Retina (tissue), 1 donor: ENCODE results near the gene NFS1.
"Not testable (repeated sequence)": the region's sequence is repeated elsewhere in the genome, so short reads cannot be mapped to it uniquely, and the experiment has no call there.

Experiments used
- DNase-seq: peaks from one replicate; pipeline ENCODE4 v3.0.0-alpha.2; 2016

Gene NFS1

DNA sequence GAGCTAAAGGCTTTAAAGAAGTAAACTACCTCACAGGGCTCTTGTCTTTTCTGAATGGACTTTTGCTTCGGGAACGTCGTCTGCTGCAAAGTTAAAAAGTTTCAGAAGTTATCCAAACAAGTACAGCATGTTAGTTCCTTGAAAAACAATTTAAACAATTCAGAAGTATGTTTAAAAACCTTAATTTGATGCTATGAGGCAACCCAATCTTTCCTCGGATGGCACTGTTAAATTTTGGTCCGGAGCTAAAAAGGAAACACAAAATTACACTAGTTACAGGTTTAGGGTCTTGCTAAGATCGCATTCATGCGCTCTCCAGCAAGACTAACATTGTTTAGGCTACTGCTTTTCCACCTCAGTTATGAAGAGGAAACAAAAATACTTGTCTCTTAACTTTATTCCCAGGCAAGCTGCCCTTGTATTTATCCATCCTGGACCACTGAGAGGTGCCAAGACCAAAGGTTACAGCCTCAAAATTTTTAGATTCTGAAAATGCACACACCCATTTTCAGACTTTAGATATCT is 30.2 kb upstream of the NFS1 start:
- no peak for DNase-seq

DNA sequence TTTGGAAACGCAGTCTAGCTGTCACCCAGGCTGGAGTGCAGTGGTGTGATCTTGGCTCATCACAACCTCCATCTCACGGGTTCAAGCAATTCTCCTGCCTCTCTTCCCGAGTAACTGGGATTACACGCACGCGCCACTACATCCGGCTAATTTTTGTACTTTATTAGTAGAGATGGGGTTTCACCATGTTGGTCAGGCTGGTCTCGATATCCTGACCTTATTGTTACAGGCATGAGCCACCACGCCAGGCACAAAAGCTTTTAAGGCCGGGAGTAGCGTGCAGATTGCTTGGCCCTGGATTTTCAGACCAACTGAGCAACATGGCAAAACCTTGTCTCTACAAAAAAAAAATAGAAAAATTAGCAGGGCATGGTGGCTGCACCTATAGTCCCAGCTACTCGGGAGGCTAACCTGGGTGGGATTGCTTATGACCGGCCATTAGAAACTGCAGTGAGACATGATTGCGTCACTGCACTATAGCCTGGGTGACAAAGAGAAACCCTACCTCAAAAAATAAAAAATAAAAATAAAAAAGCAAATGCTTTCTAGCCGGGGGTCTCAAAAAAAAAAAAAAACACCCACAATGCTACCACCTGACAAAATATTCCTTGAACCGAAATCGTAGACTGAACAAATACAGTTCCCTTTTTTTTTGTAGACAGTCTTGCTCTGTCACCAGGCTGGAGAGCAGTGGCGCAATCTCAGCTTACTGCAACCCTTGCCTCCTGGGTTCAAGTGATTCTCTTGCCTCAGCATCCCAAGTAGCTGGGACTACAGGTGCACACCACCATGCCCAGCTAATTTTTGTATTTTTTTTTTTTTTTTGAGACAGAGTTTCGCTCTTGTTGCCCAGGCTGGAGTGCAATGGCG is 27.9 kb upstream of the NFS1 start:
- DNase-seq, result no peak

DNA sequence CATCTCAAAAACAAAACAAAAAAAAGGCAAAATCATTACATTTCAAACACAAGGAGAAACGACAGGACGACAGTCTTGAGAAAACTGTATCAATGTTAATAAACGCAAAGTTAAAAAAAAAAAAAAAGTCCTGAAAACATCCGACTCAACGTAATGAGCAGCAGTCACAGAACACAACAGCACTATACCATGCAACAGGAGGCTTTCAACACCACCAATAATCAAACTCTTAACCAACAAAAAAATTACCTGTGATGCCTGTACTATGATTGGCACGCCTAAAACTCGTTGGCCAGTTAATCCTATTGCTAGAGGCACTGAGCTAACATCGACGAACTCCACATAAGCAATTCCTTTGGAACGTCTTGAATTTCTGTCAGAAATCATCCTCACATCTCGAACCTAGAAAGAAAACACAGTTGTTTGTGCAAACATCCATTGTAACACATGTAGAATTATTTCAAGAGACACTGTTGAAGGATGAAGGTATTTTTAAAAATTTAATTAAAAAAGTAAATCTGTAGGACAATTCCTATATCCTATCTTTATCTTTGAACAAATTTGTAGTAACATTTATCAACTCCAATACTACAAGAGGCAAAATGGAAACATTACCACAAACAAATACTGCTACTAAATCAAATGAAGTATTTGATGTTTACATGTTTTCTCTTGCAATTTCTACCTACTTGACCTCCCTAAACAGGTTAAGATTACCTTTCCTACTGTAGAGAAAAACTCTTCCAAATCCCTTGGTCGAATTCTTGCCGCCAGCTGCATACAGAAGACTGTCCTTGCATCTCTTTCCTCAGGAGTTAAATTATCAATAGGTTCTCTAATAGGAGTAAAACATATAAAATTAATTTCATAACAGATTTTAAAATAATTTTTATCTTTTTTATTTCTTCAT is 25.4 kb upstream of the NFS1 start:
- DNase-seq, result no peak

DNA sequence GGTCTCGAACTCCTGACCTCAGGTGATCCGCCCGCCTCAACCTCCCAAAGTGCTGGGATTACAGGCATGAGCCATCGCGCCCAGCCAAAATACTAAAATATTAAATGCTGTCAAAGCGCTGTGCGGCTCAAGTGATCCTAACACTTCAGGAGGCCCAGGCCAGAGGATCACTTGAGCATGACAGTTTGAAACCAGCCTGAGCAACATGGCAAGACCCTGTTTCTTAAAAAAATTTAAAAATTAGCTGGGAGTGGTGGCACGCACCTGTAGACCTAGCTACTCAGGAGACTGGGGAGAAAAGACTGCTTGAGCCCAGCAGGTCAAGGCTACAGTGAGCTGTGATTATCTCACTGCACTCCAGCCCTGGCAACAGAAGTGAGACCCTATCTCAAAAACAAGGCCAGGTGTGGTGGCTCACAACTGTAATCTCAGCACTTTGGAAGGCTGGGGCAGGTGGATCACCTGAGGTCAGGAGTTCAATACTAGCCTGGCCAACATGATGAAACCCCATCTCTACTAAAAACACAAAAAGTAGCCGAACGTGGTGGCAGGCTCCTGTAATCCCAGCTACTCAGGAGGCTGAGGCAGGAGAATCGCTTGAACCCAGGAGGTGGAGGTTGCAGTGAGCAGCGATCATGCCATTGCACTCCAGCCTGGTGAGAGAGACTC is 24.6 kb upstream of the NFS1 start:
- not testable (repeated sequence) for DNase-seq

DNA sequence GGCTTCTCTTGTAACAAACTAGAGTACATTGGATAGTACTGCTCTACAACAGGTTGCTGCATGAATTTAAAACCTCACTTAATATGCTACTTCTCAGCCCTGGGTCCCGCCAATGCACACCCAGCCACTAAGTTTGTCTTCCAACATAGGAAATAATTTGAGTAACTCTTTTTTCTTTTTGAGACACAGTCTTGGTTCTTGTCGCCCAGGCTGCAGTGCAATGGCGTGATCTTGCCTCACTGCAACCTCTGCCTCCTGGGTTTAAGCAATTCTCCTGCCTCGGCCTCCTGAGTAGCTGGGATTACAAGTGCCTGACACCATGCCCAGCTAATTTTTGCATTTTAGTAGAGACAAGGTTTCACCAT is 24.1 kb upstream of the NFS1 start:
- DNase-seq, result not testable (repeated sequence)

DNA sequence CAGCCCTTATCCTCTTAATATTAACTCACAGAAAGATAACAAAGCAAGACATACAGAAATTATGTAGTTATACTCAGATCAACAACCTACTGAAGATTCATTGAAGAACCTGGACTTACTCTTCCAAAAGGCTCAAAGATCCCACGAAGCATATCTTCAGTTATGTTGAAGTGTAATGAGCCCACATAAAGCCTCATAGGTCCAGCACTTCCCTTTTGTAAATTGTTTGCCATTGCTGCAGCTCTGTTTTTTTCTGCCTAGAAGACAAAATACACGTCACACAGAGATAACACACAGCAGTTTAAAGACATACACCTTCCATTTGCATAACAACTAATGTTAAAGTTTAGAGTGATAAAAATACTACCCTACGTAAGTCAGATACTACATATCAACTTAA is 22.5 kb upstream of the NFS1 start:
- no peak for DNase-seq

DNA sequence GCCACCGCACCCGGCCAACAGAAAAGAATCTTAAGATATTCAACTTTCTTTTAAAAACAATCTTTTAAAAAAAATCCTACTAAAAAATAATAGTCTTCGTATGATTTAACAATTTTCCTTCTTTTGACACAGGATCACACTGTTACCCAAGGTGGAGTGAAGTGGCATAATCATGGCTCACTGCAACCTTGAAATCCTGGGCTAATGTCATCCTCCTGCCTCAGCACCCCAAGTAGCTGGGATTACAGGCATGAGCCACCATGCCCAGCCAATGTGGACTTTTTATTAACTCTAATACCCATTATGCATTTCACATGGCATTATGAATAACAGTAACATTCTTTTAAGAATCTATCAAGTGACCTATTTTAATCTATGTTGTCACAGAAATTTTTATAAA is 22.1 kb upstream of the NFS1 start:
- no peak for DNase-seq

DNA sequence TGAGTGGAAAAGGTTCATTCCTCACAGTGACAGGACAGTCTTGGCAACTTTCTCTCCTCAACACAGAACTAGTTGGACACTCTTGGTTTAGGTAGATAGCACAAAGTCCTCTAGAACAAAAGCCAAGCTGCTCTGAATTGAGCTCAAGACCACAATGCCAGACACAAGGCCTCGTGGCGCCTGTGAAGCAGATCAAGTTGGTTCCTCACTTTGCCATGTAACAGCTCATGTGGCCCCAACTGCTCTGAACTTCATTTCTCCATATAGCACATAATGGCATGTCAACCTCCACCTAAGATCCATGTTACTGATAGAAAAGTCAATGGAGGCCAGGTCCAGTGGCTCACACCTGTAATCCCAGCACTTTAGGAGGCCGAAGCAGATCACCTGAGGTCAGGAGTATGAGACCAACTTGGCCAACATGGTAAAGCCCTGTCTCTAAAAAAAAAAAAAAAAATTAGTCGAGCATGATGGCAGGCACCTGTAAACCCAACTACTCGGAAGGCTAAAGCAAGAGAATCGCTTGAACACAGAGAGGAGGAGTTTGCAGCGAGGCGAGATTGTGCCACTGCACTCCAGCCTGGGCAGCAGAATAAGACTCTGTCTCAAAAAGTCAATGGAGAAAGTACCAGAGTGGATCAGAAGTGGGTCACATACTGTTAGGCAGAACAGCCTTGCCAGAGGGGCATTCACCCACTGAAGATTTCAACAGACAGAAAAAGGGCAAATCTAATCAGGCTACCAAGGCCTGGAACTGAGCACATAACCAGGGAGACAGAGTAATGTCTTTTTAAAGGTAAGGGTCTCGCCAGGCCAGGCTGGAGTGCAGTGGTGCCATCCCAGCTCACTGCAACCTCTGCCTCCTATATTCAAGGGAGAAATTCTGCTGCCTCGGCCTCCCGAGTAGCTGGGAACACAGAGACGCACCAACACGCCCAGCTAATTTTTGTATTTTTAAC is 21.3 kb upstream of the NFS1 start:
- DNase-seq, result no peak

DNA sequence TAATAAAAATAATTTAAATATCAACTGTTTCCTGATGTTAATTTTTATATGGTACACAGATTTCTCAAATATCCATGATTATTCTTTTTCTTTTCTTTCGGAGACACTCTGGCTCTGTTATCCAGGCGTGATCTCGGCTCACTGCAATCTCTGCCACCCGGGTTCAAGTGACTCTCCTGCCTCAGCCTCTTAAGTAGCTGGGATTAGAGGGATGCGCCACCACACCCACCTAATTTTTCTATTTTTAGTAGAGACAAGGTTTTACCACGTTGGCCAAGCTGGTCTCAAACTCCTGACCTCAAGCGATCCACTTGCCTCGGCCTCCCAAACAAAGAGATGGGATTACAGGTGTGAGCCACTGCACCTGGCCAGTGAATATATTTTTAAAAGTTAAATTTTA is 20.6 kb upstream of the NFS1 start:
- DNase-seq, result no peak

DNA sequence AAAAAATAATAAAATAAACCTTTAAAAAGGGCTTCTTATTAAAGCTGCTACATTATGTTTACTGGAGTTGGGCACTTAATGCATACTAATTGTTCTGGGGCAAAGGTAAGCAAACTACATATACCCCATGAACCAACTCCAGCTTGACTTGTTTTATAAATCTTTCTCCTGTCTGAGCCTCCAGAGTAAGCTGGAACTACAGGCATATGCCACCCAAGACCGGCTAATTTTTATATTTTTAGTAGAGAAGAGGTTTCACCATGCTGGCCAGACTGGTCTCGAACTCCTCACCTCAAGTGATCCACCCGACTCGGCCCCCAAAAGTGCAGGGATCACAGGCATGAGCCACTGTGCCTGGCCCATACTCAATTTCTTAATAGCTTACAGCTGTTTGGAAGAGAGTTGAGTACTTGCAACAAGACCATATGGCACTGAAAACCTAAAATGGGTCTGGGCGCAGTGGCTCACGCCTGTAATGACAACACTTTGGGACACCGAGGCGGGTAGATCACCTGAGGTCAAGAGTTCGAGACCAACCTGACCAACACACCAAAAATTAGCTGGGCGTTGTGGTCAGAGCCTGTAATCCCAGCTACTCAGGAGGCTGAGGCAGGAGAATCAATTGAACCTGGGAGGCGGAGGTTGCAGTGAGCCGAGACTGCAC is 20.0 kb upstream of the NFS1 start:
- no peak for DNase-seq

DNA sequence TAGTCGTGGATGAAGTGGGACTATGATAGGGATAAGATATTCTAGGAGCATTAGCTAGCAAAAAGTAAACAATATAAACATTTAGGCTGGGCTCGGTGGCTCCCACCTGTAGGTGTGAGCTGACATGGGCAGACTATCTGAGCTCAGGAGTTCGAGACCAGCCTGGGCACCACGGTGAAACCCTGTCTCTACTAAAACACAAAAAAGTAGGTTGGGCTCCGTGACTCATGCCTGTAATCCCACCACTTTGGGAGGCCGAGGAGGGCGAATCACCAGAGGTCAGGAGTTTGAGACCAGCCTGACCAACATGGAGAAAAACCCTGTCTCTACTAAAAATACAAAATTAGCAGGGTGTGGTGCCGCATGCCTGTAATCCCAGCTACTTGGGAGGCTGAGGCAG is 19.2 kb upstream of the NFS1 start:
- not testable (repeated sequence) for DNase-seq

DNA sequence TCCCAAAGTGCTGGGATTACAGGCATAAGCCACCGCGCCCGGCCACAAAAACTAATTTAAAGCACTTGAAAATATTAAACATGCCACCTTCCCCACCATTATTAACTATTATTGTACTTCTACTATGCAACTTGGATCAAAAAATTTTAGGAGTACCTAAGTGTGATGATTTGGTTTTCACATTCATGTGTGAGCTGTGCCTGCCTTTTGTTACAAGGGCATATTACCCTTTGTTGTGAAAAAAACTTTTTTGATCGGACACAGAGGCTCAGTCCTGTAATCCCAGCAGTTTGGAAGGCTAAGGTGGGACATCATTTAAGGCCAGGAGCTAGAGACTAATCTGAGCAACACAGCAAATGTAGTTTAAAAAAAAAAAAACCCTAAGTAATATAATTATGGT is 17.2 kb upstream of the NFS1 start:
- DNase-seq, result no peak

DNA sequence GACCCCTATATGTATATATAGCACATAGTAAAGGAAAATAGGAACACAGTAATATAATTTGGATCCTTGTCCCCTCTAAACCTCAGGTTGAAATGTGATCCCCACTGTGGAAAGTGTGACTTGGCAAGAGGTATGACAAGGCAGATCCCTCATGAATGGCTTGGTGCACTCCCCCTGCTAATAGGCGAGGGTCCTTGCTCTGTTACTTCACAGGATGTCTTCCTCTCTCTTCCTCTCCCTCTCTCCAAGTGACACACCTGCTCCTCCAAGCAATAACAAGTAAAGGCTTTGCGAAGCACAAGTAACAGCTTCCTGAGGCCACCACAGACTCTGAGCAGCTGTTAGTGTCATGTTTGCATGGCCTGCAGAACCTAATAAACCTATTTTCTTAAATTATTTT is 16.5 kb upstream of the NFS1 start:
- no peak for DNase-seq

DNA sequence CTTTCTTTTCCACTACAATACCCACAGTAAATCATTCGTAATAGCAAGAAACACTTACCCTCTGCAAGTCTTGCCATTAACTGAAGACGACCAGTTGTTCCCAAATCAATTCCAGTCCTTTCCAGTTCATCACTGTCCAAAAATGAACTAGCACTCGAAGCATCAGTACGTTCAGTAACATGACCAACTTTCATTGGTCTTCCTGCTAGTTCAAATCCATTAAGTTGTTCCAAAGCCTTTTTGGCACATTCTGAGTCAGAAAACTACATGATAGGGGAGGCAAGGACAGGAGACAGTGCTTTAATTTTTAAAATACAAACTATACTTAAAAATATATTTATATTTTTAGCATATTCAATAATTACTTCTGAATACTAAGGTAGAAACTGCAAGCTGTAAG is 15.0 kb upstream of the NFS1 start:
- DNase-seq, result no peak

DNA sequence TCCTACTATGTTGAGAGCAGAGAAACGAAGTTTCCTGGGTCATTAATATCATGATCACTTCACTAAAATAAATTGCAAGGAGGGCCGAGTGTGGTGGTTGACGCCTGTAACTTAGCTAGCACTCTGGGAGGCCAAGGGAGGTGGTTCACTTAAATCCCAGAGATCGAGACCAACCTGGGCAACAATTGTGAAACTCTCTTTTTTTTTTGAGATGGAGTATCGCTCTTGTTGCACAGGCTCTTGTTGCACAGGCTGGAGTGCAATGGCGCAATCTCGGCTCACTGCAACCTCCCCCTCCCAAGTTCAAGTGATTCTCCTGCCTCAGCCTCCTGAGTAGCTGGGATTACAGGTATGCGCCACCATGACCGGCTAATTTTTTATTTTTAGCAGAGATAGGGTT is 14.0 kb upstream of the NFS1 start:
- DNase-seq, result not testable (repeated sequence)

DNA sequence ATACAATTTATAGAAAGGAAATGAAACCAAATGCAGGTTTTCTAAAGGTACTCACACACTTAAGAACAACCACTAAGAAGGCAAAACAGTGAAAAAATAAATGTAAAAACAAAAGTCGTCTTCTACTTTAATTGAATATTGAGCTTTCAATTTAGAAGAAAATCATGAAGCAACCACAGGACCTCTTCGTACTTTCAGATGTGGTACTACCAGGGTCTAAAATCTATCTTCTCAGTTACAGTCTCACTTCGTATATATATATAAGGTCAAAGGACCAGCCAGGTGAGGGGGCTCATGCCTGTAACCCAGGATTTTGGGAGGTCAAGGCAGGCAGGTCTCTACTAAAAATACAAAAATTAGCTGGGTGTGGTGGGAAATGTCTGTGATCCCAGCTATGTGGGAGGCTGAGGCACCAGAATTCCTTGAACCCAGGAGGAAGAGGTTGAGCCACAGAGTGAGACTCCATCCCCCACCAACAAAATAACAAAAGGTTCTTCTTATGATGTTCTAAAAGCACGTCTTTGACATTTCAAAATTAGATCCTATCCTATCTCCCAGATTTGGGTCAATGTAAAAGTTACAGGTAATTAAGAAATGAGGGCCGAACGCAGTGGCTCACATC is 12.5 kb upstream of the NFS1 start:
- no peak for DNase-seq

DNA sequence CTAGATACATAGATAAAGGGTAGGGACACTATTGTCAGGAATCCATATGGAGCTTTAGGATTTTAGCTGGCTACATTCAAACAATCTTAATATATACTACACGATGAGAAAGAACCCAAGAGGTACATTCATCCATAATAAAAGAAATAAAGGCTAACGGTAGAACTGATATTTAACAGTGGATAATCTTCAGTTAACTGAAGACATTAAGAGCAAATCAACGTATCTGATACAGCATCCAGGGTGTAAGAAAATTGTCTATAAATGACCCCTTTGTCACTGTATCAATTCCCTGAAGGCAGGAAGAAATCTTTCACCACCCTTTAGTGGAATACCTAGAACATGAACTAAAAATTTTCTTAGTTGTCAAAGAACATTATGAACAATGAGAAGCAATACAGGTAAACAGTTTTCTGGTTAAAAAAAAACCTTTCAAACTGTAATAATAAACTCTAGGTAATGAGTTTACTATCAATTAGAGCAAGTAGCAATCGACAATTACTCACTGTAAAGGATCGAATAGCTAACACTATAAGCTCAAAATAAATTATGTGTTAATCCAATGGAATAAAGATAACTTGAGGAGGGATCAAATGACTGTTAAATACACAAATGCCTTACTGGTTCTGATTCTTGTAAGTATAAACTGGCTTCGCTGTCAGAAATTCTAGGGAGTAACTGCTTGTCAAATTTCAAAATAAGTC is 11.9 kb upstream of the NFS1 start:
- no peak for DNase-seq

DNA sequence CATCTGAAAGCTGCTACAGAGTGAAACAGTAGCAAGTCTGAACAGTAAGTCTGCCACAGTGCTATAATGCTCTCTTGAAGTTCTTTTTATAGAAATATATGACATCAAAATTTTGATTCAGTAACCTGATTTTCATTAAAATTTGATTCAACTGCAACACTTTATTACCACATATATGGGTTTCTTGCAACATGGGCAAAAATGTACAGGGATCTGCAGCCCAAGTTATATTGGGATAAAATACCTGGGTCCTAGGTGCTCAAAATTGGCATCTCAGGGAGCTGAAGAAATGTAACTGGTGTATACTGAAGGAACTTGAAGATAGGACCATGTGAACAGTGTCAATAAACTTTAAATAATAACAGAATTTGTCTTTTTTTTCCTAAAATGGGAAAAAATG is 10.9 kb upstream of the NFS1 start:
- no peak for DNase-seq

DNA sequence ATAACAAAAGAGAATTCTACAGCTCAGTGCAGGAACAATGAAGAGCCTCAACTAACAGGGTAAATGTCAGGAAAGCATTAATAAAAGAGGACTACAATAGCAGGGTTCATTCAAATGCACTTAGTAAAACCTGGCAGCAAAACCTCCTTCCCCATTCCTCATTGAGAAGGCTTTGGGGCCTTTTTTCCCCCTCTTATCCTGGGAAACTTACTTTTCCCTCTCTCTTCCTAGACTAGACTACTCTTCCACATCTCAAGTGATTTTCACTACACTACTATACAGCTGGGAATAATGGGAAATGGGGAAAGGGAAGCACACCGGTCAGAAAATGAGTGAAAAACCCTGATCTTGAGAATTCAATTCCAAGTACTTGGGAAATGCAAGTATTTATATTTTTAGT is 10.1 kb upstream of the NFS1 start:
- DNase-seq, result no peak

DNA sequence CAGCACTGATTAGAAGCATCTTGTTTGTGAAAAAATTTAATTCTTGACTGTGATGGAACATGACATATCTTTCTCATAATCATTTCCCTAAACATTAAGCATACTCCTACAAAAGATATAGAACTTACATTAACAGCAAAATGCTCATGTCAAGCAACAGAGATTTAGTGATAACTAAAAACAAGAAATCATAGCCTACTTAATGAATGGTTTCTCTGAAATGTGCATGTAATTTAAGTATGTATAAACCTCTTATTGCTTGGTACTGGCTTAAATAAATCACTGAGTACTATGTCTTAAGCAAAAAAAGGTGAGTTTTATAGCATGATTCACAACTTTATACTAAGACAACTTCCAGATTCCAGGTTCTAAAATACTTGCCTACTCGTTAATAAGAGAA is 9.3 kb upstream of the NFS1 start:
- no peak for DNase-seq
